Measurements from ENCODE around the gene DRD1. TPM values are rescaled to one million over a fixed set of nuclear protein-coding genes. Genes with fewer than 3 reads are reported as not detected.
A peak's percentile ranks its signal among the peaks of the same experiment; 100 is the strongest.

DRD1 gene
- total RNA-seq, 3 donors from 2014 or later: 0.09 TPM; not detected in 2

GRCh38 chr5:175487514-175488222 is 43.7 kb upstream of the DRD1 start:
- no peak for TF ChIP-seq CTCF (IDR thresholded peaks at IDR 0.05)
- Histone ChIP-seq H3K4me3 (no peak overlapping the region), H3K9me3 (no peaks in the 10 kb centered on the region), H3K36me3 (ENCODE audit: low read depth) (no peaks in the 10 kb centered on the region), H3K4me1 (ENCODE audit: low read depth) (peaks cover 4% of the 10 kb centered on the region)
- peak; percentile 67 for ATAC-seq
- DNase-seq: no peak
- intact Hi-C loops (cut with DNase I, micrococcal nuclease): no loop called here

- no peak for TF ChIP-seq CTCF (IDR thresholded peaks at IDR 0.05)
- Histone ChIP-seq H3K4me3 (no peak overlapping the region), H3K4me1 (ENCODE audit: low read depth) (peaks cover 15% of the 10 kb centered on the region), H3K36me3 (ENCODE audit: low read depth) (no peaks in the 10 kb centered on the region), H3K9me3 (no peaks in the 10 kb centered on the region)
- intact Hi-C loops (cut with DNase I, micrococcal nuclease): no loop called here
- DNase-seq (no peak), ATAC-seq (no peak)
Observed at GRCh38 chr5:175485631-175486030, 41.6 kb upstream of the DRD1 start.

DNA sequence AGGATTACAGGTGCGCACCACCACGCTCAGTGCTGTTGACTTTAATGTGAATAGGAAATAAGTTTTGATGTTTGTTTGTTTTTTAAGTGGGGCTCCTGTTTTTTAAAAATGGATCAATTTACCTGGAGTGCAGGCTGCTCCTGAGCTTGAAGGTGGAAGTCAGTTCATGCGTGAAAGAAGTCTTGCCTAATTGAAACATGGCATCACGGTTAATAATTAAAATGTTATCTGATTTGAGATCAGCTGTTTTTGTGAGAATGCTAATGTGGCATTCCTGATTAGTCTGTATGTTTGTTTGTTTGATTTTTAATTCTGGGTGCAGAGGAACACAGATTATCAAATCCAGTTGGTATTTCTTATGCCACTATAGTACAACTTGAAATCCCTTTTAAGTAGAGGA is 40.8 kb upstream of the DRD1 start:
- TF ChIP-seq CTCF (IDR thresholded peaks at IDR 0.05): no peak
- Histone ChIP-seq H3K36me3 (ENCODE audit: low read depth) (no peaks in the 10 kb centered on the region), H3K4me3 (no peak overlapping the region), H3K4me1 (ENCODE audit: low read depth) (peaks cover 23% of the 10 kb centered on the region), H3K9me3 (no peaks in the 10 kb centered on the region)
- ATAC-seq: no peak
- DNase-seq: no peak
- intact Hi-C loops (cut with DNase I, micrococcal nuclease): no loop called here

DNA sequence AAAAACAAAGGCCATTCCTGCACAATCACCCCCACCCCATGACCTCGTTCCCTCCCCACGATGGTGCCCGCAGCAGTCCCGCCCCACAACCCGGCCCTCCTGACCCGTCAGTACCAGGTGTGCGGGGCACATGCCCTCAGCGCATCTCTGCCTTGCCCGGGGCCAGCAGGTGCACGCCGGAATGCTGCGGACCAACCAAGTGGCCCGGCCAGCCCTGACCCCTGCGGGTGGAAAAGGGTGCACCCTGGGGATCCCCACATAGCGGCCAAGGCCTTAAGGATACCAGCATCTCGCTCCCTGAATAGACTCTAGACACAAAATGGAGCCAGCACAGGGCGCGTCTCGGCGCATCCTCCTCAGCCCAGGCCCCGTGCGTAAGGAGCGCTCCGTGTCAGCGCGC is 40.3 kb upstream of the DRD1 start:
- Histone ChIP-seq H3K4me1 (ENCODE audit: low read depth) (peaks cover 28% of the 10 kb centered on the region), H3K9me3 (no peaks in the 10 kb centered on the region), H3K36me3 (ENCODE audit: low read depth) (no peaks in the 10 kb centered on the region), H3K4me3 (no peak overlapping the region)
- no peak for TF ChIP-seq CTCF (IDR thresholded peaks at IDR 0.05)
- DNase-seq (no peak), ATAC-seq (no peak)
- intact Hi-C loops (cut with DNase I, micrococcal nuclease): no loop called here

DNA sequence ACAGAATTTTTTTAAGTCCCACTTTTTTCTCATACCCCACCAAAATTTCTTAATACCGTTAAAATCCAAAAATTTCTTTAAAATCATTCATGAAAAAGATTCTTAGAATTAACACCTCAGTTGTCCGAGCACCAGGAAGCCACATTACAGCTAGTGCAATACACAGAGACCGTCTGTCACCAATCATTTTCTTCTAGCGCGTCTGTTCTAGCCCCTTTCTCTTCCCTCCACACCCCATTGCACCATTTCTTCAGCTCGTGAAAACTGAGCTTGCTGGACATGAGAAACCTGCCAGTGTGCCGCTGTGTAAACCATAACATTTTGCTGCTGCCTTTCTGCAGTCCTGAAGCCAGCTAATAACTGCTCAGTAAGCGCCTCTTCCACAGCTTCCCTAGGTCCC is 39.4 kb upstream of the DRD1 start:
- intact Hi-C loops (cut with DNase I, micrococcal nuclease): no loop called here
- Histone ChIP-seq H3K36me3 (ENCODE audit: low read depth) (no peaks in the 10 kb centered on the region), H3K4me1 (ENCODE audit: low read depth) (peaks cover 32% of the 10 kb centered on the region), H3K9me3 (no peaks in the 10 kb centered on the region), H3K4me3 (no peak overlapping the region)
- TF ChIP-seq CTCF (IDR thresholded peaks at IDR 0.05): no peak
- DNase-seq (no peak), ATAC-seq (no peak)

All from mucosa of descending colon (tissue), 3 donors.